SK-N-SH treated with all-trans-retinoic acid at 6 μM for 48 hours (cell line): Measurements from ENCODE around the gene SH3TC2.

Experiments
- ATAC-seq: fragments of 200-7000 bp; cut with Tn5 transposase; 3 replicates; pipeline ENCODE4 v1.9.1; 2020; ENCODE audit warnings: mild to moderate bottlenecking, moderate library complexity
- BACH2 ChIP-seq: fragments of 250-450 bp; sonication (Bioruptor Pico); IDR thresholded peaks from 2 replicates; pipeline ENCODE4 v1.9.0; 2021; ENCODE audit warnings: mild to moderate bottlenecking, borderline replicate concordance
- CREB5 ChIP-seq: fragments of 250-450 bp; sonication (Bioruptor Pico); IDR thresholded peaks from 2 replicates; pipeline ENCODE4 v1.5.1; 2020; ENCODE audit warnings: low read depth, mild to moderate bottlenecking, moderate library complexity
- CSDC2 ChIP-seq: fragments of 250-450 bp; sonication (Bioruptor Pico); IDR thresholded peaks from 2 replicates; pipeline ENCODE4 v1.5.0; 2020; ENCODE audit warnings: mild to moderate bottlenecking, moderate library complexity
- CSRNP3 ChIP-seq: fragments of 250-450 bp; sonication (Bioruptor Pico); IDR thresholded peaks from 2 replicates; pipeline ENCODE4 v1.5.1; 2021; ENCODE audit warnings: mild to moderate bottlenecking, moderate library complexity
- ESRRG ChIP-seq: fragments of 250-450 bp; sonication (Bioruptor Pico); IDR thresholded peaks from 2 replicates; pipeline ENCODE4 v1.6.1; 2021; ENCODE audit warnings: mild to moderate bottlenecking
- GLIS3 ChIP-seq: fragments of 250-450 bp; sonication (Bioruptor Pico); IDR thresholded peaks from 2 replicates; pipeline ENCODE4 v1.5.0; 2020; ENCODE audit warnings: mild to moderate bottlenecking, moderate library complexity
- ISL1 ChIP-seq: fragments of 250-450 bp; sonication (Bioruptor Pico); IDR thresholded peaks from 2 replicates; pipeline ENCODE4 v2.1.2; 2022; ENCODE audit warnings: mild to moderate bottlenecking, moderate library complexity
- OSR1 ChIP-seq: fragments of 250-450 bp; sonication (Bioruptor Pico); IDR thresholded peaks from 2 replicates; pipeline ENCODE4 v1.8.0; 2022; ENCODE audit warnings: moderate library complexity, mild to moderate bottlenecking, inconsistent platforms
- PATZ1 ChIP-seq: fragments of 250-450 bp; sonication (Bioruptor Pico); IDR thresholded peaks from 2 replicates; pipeline ENCODE4 v1.8.0; 2020; ENCODE audit warnings: mild to moderate bottlenecking, moderate library complexity, borderline replicate concordance
- POU6F1 ChIP-seq: fragments of 250-450 bp; sonication (Bioruptor Pico); IDR thresholded peaks from 2 replicates; pipeline ENCODE4 v1.8.0; 2021; ENCODE audit warnings: low read depth, mild to moderate bottlenecking, moderate library complexity, borderline replicate concordance
- PPARA ChIP-seq: fragments of 250-450 bp; sonication (Bioruptor Pico); IDR thresholded peaks from 2 replicates; pipeline ENCODE4 v1.5.0; 2020; ENCODE audit warnings: mild to moderate bottlenecking, borderline replicate concordance
- RARB ChIP-seq: fragments of 250-450 bp; sonication (Bioruptor Pico); IDR thresholded peaks from 2 replicates; pipeline ENCODE4 v1.8.0; 2021; ENCODE audit warnings: mild to moderate bottlenecking, moderate library complexity
- TCF4 ChIP-seq: fragments of 250-450 bp; sonication (Bioruptor Pico); IDR thresholded peaks from 2 replicates; pipeline ENCODE4 v1.8.0; 2021; ENCODE audit warnings: mild to moderate bottlenecking, moderate library complexity, borderline replicate concordance
- TOX ChIP-seq: fragments of 250-450 bp; sonication (Bioruptor Pico); IDR thresholded peaks from 2 replicates; pipeline ENCODE4 v1.8.0; 2021; ENCODE audit warnings: mild to moderate bottlenecking, moderate library complexity, borderline replicate concordance
- TSHZ2 ChIP-seq: fragments of 250-450 bp; sonication (Bioruptor Pico); IDR thresholded peaks from 2 replicates; pipeline ENCODE4 v1.5.0; 2020; ENCODE audit warnings: mild to moderate bottlenecking, moderate library complexity
- ZC3H10 ChIP-seq: fragments of 250-450 bp; sonication (Bioruptor Pico); IDR thresholded peaks from 2 replicates; pipeline ENCODE4 v1.5.1; 2021; ENCODE audit warnings: mild to moderate bottlenecking, moderate library complexity
- ZFP3 ChIP-seq: fragments of 250-450 bp; sonication (Bioruptor Pico); IDR thresholded peaks from 2 replicates; pipeline ENCODE4 v1.5.0; 2020; ENCODE audit warnings: mild to moderate bottlenecking, moderate library complexity
- ZFP30 ChIP-seq: fragments of 450-650 bp; formaldehyde crosslinking; IDR thresholded peaks from 2 replicates; pipeline ENCODE4 v1.5.0; 2022; ENCODE audit warnings: mild to moderate bottlenecking, moderate library complexity
- ZNF565 ChIP-seq: fragments of 450-650 bp; formaldehyde crosslinking; conservative IDR thresholded peaks from 2 replicates; pipeline ENCODE4 v1.5.0; 2020; ENCODE audit warnings: low read depth, mild to moderate bottlenecking, moderate library complexity
- ZNF8 ChIP-seq: fragments of 450-650 bp; formaldehyde crosslinking; IDR thresholded peaks from 2 replicates; pipeline ENCODE4 v1.5.0; 2020; ENCODE audit warnings: mild to moderate bottlenecking, moderate library complexity

The SH3TC2 gene

GRCh38 chr5:148998174-148998797 lies 64.6 kb downstream of the SH3TC2 start (continued):
- TF ChIP-seq CREB5 (CRISPR knock-in tag): no peak

GRCh38 chr5:148996270-148996669 lies 66.6 kb downstream of the SH3TC2 start:
- no peak for TF ChIP-seq ZNF565
- no peak for TF ChIP-seq ISL1 (CRISPR knock-in tag)
- TF ChIP-seq TSHZ2 (CRISPR knock-in tag): no peak
- TF ChIP-seq RARB (CRISPR knock-in tag): no peak
- no peak for TF ChIP-seq CSDC2 (CRISPR knock-in tag)
- no peak for TF ChIP-seq TCF4 (CRISPR knock-in tag)
- no peak for TF ChIP-seq BACH2 (CRISPR knock-in tag)
- no peak for TF ChIP-seq CSRNP3 (CRISPR knock-in tag)
- TF ChIP-seq OSR1 (CRISPR knock-in tag): no peak
- TF ChIP-seq ZFP30 (CRISPR knock-in tag): no peak
- no peak for TF ChIP-seq ESRRG (CRISPR knock-in tag)
- no peak for TF ChIP-seq ZFP3 (CRISPR knock-in tag)
- TF ChIP-seq PATZ1: no peak
- no peak for TF ChIP-seq ZC3H10 (CRISPR knock-in tag)
- no peak for TF ChIP-seq CREB5 (CRISPR knock-in tag)
- no peak for TF ChIP-seq ZNF8 (CRISPR knock-in tag)
- no peak for TF ChIP-seq TOX

GRCh38 chr5:148995791-148996190 lies 67.1 kb downstream of the SH3TC2 start:
- no peak for ATAC-seq
- TF ChIP-seq ZFP30 (CRISPR knock-in tag): no peak
- TF ChIP-seq PPARA (CRISPR knock-in tag): no peak
- no peak for TF ChIP-seq CREB5 (CRISPR knock-in tag)
- TF ChIP-seq PATZ1: no peak
- TF ChIP-seq TOX: no peak
- no peak for TF ChIP-seq TCF4 (CRISPR knock-in tag)
- no peak for TF ChIP-seq POU6F1 (CRISPR knock-in tag)
- TF ChIP-seq CSDC2 (CRISPR knock-in tag): no peak
- TF ChIP-seq ZFP3 (CRISPR knock-in tag): no peak
- no peak for TF ChIP-seq GLIS3
- no peak for TF ChIP-seq TSHZ2 (CRISPR knock-in tag)
- no peak for TF ChIP-seq BACH2 (CRISPR knock-in tag)
- no peak for TF ChIP-seq ISL1 (CRISPR knock-in tag)

More at GRCh38 chr5:148996270-148996669, 66.6 kb downstream of the SH3TC2 start:
- no peak for ATAC-seq
